KBM-7 (cell line): ENCODE data around the gene TMBIM1.

Source experiments
- DNase-seq: peaks from one replicate; pipeline ENCODE4 v3.0.0-alpha.2; 2015
- in situ Hi-C: fragments of 300-500 bp; cut with MboI; formaldehyde crosslinking; loops from 2 replicates; pipeline ENCODE4 v1.14.3; 2020; ENCODE audit warnings: low sequenced_read_pairs, low pct_unique_long_range_greater_than_20kb, mixed read lengths

TMBIM1 gene

GRCh38 chr2:218296200-218296599, 3.9 kb upstream of the TMBIM1 start:
- DNase-seq: no peak
- in situ Hi-C loops: loop anchor here (10.0 kb wide), 1 partner anchor 99 kb away; the partner anchor contains the start of gene CTDSP1

GRCh38 chr2:218295029-218295428, 2.7 kb upstream of the TMBIM1 start:
- DNase-seq: no peak
- in situ Hi-C loops: loop anchor here (10.0 kb wide), 1 partner anchor 100 kb away; the partner anchor contains the start of gene CTDSP1

GRCh38 chr2:218294430-218295022, 2.2 kb upstream of the TMBIM1 start:
- in situ Hi-C loops: loop anchor here (10.0 kb wide), 1 partner anchor 100 kb away; the partner anchor contains the start of gene CTDSP1
- DNase-seq: no peak

GRCh38 chr2:218293715-218294429, 1.6 kb upstream of the TMBIM1 start:
- in situ Hi-C loops: loop anchor here (10.0 kb wide), 1 partner anchor 101 kb away; the partner anchor contains the start of gene CTDSP1

GRCh38 chr2:218291318-218292047, 820 bp downstream of the TMBIM1 start:
- in situ Hi-C loops: loop anchor here (10.0 kb wide), 1 partner anchor 103 kb away; the partner anchor contains the start of gene CTDSP1
- DNase-seq: peak; percentile 45

More at GRCh38 chr2:218293715-218294429, 1.6 kb upstream of the TMBIM1 start:
- DNase-seq: no peak

GRCh38 chr2:218290316-218291261, 1.7 kb downstream of the TMBIM1 start:
- in situ Hi-C loops: loop anchor here (10.0 kb wide), 1 partner anchor 104 kb away; the partner anchor contains the start of gene CTDSP1
- DNase-seq: peak; percentile 75

GRCh38 chr2:218289639-218290315, 2.5 kb downstream of the TMBIM1 start:
- in situ Hi-C loops: loop anchor here (10.0 kb wide), 1 partner anchor 105 kb away; the partner anchor contains the start of gene CTDSP1

GRCh38 chr2:218286570-218287459, 5.5 kb downstream of the TMBIM1 start:
- DNase-seq: peak; percentile 88
- in situ Hi-C loops: no loop called here

More at GRCh38 chr2:218289639-218290315, 2.5 kb downstream of the TMBIM1 start:
- no peak for DNase-seq

- DNase-seq: no peak
- in situ Hi-C loops: no loop called here
Measured at GRCh38 chr2:218285604-218286003, 6.7 kb downstream of the TMBIM1 start.

- no peak for DNase-seq
- in situ Hi-C loops: no loop called here
Measured at GRCh38 chr2:218284106-218284811, 8.0 kb downstream of the TMBIM1 start.

- DNase-seq: no peak
- in situ Hi-C loops: no loop called here
Measured at GRCh38 chr2:218282173-218282991, 9.9 kb downstream of the TMBIM1 start.

- in situ Hi-C loops: no loop called here
- DNase-seq: no peak
Measured at GRCh38 chr2:218281449-218281848, 10.9 kb downstream of the TMBIM1 start.

- in situ Hi-C loops: no loop called here
- DNase-seq: no peak
Measured at GRCh38 chr2:218280260-218280870, 11.9 kb downstream of the TMBIM1 start.

GRCh38 chr2:218278531-218279360, 13.6 kb downstream of the TMBIM1 start:
- in situ Hi-C loops: no loop called here

More at GRCh38 chr2:218278531-218279360, 13.6 kb downstream of the TMBIM1 start:
- no peak for DNase-seq
